Trophoblast cell (in vitro differentiated cells and primary cell): ENCODE measurements around the gene SLC35F3.

Experiments used
- DNase-seq, 2 donors: peaks; one replicate each; pipeline ENCODE4 v3.0.0-alpha.2; 2016
- H2AFZ ChIP-seq: 2 replicates; pipeline ENCODE4 v1.6.1; 2013; ENCODE audit warnings: low read length, moderate library complexity, mild to moderate bottlenecking; ENCODE audit not compliant: insufficient read depth, poor library complexity
- H2AK5ac ChIP-seq: 2 replicates; pipeline ENCODE4 v1.6.1; 2013; ENCODE audit warnings: mild to moderate bottlenecking, low read length
- H2BK120ac ChIP-seq: 2 replicates; pipeline ENCODE4 v1.6.1; 2013; ENCODE audit warnings: low read length, mild to moderate bottlenecking, moderate library complexity; ENCODE audit not compliant: insufficient read depth, poor library complexity
- H2BK12ac ChIP-seq: 2 replicates; pipeline ENCODE4 v1.6.1; 2013; ENCODE audit warnings: mild to moderate bottlenecking, low read length, moderate library complexity
- H2BK5ac ChIP-seq: 2 replicates; pipeline ENCODE4 v1.6.1; 2013; ENCODE audit warnings: low read length, low read depth, moderate library complexity, mild to moderate bottlenecking; ENCODE audit not compliant: poor library complexity
- H3K14ac ChIP-seq: 2 replicates; pipeline ENCODE4 v1.6.1; 2013; ENCODE audit warnings: mild to moderate bottlenecking, low read length
- H3K18ac ChIP-seq: 2 replicates; pipeline ENCODE4 v1.6.1; 2013; ENCODE audit warnings: mild to moderate bottlenecking, low read length
- H3K23ac ChIP-seq: 2 replicates; pipeline ENCODE4 v1.6.1; 2013; ENCODE audit warnings: low read length
- H3K27ac ChIP-seq: 2 replicates; pipeline ENCODE4 v1.5.1; 2013; ENCODE audit warnings: low read depth, mild to moderate bottlenecking, inconsistent platforms, low read length, moderate library complexity
- H3K27me3 ChIP-seq: 2 replicates; pipeline ENCODE4 v1.6.1; 2013; ENCODE audit warnings: inconsistent platforms, mild to moderate bottlenecking, low read length, moderate library complexity; ENCODE audit not compliant: insufficient read depth
- H3K36me3 ChIP-seq, 2 experiments: 1 replicate in 1 of 2; 2 replicates in 1 of 2; pipeline ENCODE4 v1.6.1; 2013; ENCODE audit warnings: low read length in 2 of 2, mild to moderate bottlenecking in 2 of 2, moderate library complexity in 1 of 2; ENCODE audit not compliant: insufficient read depth in 2 of 2, control insufficient read depth in 1 of 2
- H3K4ac ChIP-seq: 2 replicates; pipeline ENCODE4 v1.6.1; 2013; ENCODE audit warnings: low read depth, mild to moderate bottlenecking, low read length, moderate library complexity
- H3K4me1 ChIP-seq, 2 experiments: 1 replicate in 1 of 2; 2 replicates in 1 of 2; pipeline ENCODE4 v1.6.1; 2013; ENCODE audit warnings: low read length in 2 of 2, mild to moderate bottlenecking in 2 of 2, moderate library complexity in 1 of 2; ENCODE audit not compliant: insufficient read depth in 2 of 2, control insufficient read depth in 1 of 2
- H3K4me2 ChIP-seq: 2 replicates; pipeline ENCODE4 v1.6.1; 2013; ENCODE audit warnings: inconsistent platforms, mild to moderate bottlenecking, low read length, moderate library complexity
- H3K4me3 ChIP-seq: 2 replicates; pipeline ENCODE4 v1.5.1; 2013; ENCODE audit warnings: mild to moderate bottlenecking, low read depth, low read length, inconsistent platforms
- H3K79me1 ChIP-seq: one replicate; pipeline ENCODE4 v1.6.1; 2013; ENCODE audit warnings: low read length
- H3K79me2 ChIP-seq: 2 replicates; pipeline ENCODE4 v1.6.1; 2013; ENCODE audit warnings: low read length, mild to moderate bottlenecking; ENCODE audit not compliant: control insufficient read depth, insufficient read depth, poor library complexity
- H3K9ac ChIP-seq: 2 replicates; pipeline ENCODE4 v1.6.1; 2013; ENCODE audit warnings: mild to moderate bottlenecking, low read length
- H3K9me3 ChIP-seq: 2 replicates; pipeline ENCODE4 v1.6.1; 2013; ENCODE audit warnings: low read depth, mild to moderate bottlenecking, control low read depth, inconsistent platforms, low read length; ENCODE audit not compliant: insufficient read depth
- H4K12ac ChIP-seq: 2 replicates; pipeline ENCODE4 v1.6.1; 2013; ENCODE audit warnings: low read depth, mild to moderate bottlenecking, low read length, moderate library complexity
- H4K8ac ChIP-seq: 2 replicates; pipeline ENCODE4 v1.6.1; 2013; ENCODE audit warnings: low read depth, mild to moderate bottlenecking, low read length, moderate library complexity
- H4K91ac ChIP-seq: one replicate; pipeline ENCODE4 v1.6.1; 2013; ENCODE audit warnings: low read depth, mild to moderate bottlenecking, low read length, moderate library complexity
- WGBS: extraction: QIAGEN DNeasy Blood & Tissue Kit; methylation state at CpG from one replicate; pipeline ENCODE4 v1.1.7; 2013; ENCODE audit warnings: missing lambda C conversion rate; ENCODE audit not compliant: insufficient read length, insufficient coverage; ENCODE audit errors: extremely low coverage; 5-methylcytosine and 5-hydroxymethylcytosine counted together

SLC35F3 gene

DNA sequence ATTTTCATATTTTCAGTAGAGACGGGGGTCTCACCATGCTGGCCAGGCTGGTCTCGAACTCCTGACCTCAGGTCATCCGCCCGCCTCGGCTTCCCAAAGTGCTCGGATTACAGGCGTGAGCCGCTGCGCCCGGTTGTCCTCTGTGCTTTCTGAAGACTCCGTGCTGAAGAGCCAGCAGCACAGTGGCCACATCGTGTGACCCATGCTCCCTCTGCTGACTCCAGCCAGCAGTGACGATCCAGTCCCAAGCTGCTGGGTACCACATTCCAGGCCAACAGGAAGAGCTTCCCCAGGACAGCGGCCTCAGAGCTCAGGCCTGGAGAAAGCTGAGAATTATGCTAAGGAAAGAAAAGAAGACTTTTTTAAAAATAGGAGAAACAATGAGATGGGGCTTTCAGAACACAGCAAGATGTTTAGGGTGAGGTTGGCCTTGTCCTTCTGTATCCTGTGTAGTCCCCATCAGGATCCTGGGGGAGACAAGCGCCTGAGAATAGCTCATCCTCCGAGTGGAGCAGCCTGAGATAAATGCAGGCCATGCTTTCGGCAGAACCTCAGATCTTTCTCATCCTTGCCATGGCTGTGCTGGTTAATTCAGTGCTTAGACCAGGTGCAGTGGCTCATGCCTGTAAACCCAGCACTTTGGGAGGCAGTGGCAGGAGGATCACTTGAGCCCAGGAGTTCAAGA is 207.1 kb downstream of the SLC35F3 start:
- no CpG with 5 or more reads among the region's 17 CpGs for WGBS
- Histone ChIP-seq H4K12ac (no peak overlapping the region), H2AFZ (no peak overlapping the region), H3K27me3 (no peaks in the 10 kb centered on the region), H2BK120ac (no peak overlapping the region), H3K36me3 (no peaks in the 10 kb centered on the region), H3K27ac (no peak overlapping the region), H4K91ac (no peak overlapping the region), H3K79me2 (no peaks in the 10 kb centered on the region), H3K9ac (no peak overlapping the region), H3K18ac (no peak overlapping the region), H2BK12ac (no peak overlapping the region), H3K4me3 (no peak overlapping the region), H3K4me2 (no peak overlapping the region), H3K79me1 (no peaks in the 10 kb centered on the region), H2BK5ac (no peak overlapping the region), H3K14ac (no peak overlapping the region), H3K9me3 (no peaks in the 10 kb centered on the region), H3K4me1 (no peaks in the 10 kb centered on the region), H3K23ac (no peak overlapping the region), H3K4ac (no peak overlapping the region), H2AK5ac (no peak overlapping the region), H4K8ac (no peak overlapping the region)
- DNase-seq = peak; percentile 46 to 59

DNA sequence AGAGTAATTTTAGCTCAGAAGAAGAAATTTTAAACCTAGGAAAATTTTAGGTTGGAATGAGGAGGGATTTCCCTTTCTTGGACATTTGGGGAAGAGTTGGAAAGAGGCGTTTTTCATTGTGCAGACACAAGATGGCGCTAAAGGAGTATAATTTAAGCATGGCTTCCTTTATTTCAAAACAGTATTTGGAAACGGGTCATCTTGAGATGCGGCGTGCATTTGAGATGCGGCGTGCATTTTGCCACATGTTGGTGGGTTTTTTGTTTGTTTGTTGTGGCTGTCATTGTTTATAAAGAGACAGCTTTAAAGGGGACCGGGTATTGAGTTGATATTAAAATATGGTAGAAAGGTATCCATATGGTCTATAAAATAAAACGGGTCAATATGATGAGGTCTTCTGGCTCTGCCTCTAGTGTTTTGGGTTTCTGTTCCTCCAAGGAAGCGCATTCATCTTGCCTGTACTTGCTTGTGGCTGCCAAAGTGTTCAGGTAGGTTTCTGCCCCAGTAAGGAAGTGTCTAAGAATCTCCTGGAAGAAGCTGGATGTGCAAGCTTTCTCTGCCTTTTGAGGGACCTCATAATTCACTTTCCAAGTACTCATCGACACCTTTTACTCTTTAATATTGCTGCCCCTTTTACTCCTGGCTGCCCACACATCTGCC is 210.3 kb downstream of the SLC35F3 start:
- Histone ChIP-seq H3K27ac (no peak overlapping the region), H2BK12ac (no peak overlapping the region), H3K4me2 (no peak overlapping the region), H3K9me3 (no peaks in the 10 kb centered on the region), H3K4ac (no peak overlapping the region), H3K4me1 (no peaks in the 10 kb centered on the region), H4K12ac (no peak overlapping the region), H2BK120ac (no peak overlapping the region), H3K4me3 (no peak overlapping the region), H3K79me2 (no peaks in the 10 kb centered on the region), H3K23ac (no peak overlapping the region), H3K18ac (no peak overlapping the region), H3K79me1 (no peaks in the 10 kb centered on the region), H3K14ac (no peak overlapping the region), H3K36me3 (no peaks in the 10 kb centered on the region), H2BK5ac (no peak overlapping the region), H2AK5ac (no peak overlapping the region), H4K91ac (no peak overlapping the region), H4K8ac (no peak overlapping the region), H3K9ac (no peak overlapping the region), H2AFZ (no peak overlapping the region), H3K27me3 (no peaks in the 10 kb centered on the region)
- no CpG with 5 or more reads among the region's 11 CpGs for WGBS
- peak; percentile 6 to 82 for DNase-seq

DNA sequence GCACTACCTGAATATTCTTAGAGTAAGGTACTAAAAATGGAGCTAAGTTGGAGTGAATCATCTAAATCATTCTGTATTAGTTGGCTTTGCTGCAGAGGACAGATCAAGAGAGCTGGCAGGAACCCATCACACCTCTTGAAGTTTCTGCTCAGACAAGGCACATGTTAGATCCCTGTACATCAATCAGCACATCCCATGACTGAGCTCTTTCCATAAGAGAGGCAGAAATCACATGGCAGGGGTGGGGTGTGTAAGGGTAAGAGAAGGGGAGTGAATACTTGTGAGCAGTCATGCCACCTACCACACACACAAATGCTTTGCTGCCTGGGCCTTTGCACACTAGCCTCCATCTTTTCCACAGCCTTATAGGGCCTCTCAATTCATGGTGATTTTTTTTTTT is 214.4 kb downstream of the SLC35F3 start:
- H3K9ac ChIP-seq = no peak overlapping the region
- H2BK5ac ChIP-seq = no peak overlapping the region
- no peak overlapping the region for H3K4ac ChIP-seq
- H3K23ac ChIP-seq = no peak overlapping the region
- no peaks in the 10 kb centered on the region for H3K36me3 ChIP-seq
- H3K79me1 ChIP-seq = no peaks in the 10 kb centered on the region
- no peak overlapping the region for H3K18ac ChIP-seq
- H2BK120ac ChIP-seq = no peak overlapping the region
- no peak overlapping the region for H4K12ac ChIP-seq
- H4K91ac ChIP-seq = no peak overlapping the region
- no peak overlapping the region for H2AFZ ChIP-seq
- no peak overlapping the region for H2BK12ac ChIP-seq
- no peak overlapping the region for H3K14ac ChIP-seq
- H3K27ac ChIP-seq = no peak overlapping the region
- H2AK5ac ChIP-seq = no peak overlapping the region
- H3K4me3 ChIP-seq = no peak overlapping the region
- H3K9me3 ChIP-seq = no peaks in the 10 kb centered on the region
- no peaks in the 10 kb centered on the region for H3K27me3 ChIP-seq
- no peak for DNase-seq
- no peaks in the 10 kb centered on the region for H3K79me2 ChIP-seq
- no peaks in the 10 kb centered on the region for H3K4me1 ChIP-seq
- no peak overlapping the region for H3K4me2 ChIP-seq
- no peak overlapping the region for H4K8ac ChIP-seq

DNA sequence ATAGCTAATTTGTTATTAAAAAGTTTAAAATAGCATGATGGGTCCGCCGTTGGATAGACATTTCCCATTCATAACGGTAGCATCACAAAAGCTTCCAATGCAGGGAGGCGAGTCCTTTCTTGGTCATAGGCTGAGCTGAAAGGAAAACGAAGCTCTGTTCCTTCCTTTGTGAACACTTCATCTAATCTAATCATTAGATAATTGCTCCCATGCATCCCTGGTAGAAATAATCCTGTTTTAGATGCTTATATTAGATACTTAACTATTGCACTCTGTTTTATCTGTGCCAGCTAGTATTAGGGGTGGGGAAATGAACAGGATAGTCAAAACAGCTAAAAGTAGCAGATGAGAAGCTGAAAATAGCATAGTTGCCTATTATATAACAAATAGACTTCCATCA is 215.0 kb downstream of the SLC35F3 start:
- H3K14ac ChIP-seq = no peak overlapping the region
- H2BK5ac ChIP-seq = no peak overlapping the region
- H3K4me3 ChIP-seq = no peak overlapping the region
- H3K18ac ChIP-seq = no peak overlapping the region
- H3K9ac ChIP-seq = no peak overlapping the region
- H3K79me1 ChIP-seq = no peaks in the 10 kb centered on the region
- no peak overlapping the region for H3K27ac ChIP-seq
- H3K23ac ChIP-seq = no peak overlapping the region
- no peak overlapping the region for H3K4ac ChIP-seq
- no peaks in the 10 kb centered on the region for H3K36me3 ChIP-seq
- H3K27me3 ChIP-seq = no peaks in the 10 kb centered on the region
- no peak overlapping the region for H2BK12ac ChIP-seq
- no peak overlapping the region for H4K91ac ChIP-seq
- whole genome bisulfite sequencing = no CpG with 5 or more reads among the region's 5 CpGs
- no peak overlapping the region for H4K12ac ChIP-seq
- H2AK5ac ChIP-seq = no peak overlapping the region
- no peaks in the 10 kb centered on the region for H3K79me2 ChIP-seq
- no peak overlapping the region for H2AFZ ChIP-seq
- DNase-seq = no peak
- H4K8ac ChIP-seq = no peak overlapping the region
- no peaks in the 10 kb centered on the region for H3K9me3 ChIP-seq
- no peak overlapping the region for H3K4me2 ChIP-seq
- H2BK120ac ChIP-seq = no peak overlapping the region
- no peaks in the 10 kb centered on the region for H3K4me1 ChIP-seq
